ENCODE measurements around the gene PDE4B.

DNA sequence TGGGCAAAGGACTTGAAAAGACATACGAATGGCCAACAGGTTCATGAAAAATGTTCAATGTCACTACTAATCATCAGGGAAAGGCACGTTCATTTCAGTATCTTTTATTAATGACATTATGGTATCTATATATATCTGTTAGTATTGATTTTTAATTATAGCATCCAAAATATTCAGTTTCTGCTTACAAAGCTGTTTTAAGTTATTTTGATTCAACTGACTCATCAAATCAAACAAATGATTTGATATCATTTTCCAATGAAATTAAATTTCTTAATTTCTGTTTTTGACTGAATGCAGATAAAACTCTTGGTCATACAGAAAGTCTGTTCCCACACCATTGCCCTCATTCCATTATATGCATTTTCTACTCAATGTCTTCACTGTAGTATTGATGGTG lies 315.9 kb downstream of the PDE4B start:
- TF ChIP-seq POLR2A (IDR thresholded peaks at IDR 0.05; ENCODE audit: low read length): no peak
- no peak for TF ChIP-seq GATA1 (IDR thresholded peaks at IDR 0.05; ENCODE audit: low read depth, low read length)

All from erythroblast (primary cell).